ENCODE results near the gene KIF26B. TPM values are rescaled to one million over a fixed set of nuclear protein-coding genes. Genes with fewer than 3 reads are reported as not detected.

KIF26B gene
- total RNA-seq, 1 donor from 2014 or later: 69.7 TPM

- no peaks in the 10 kb centered on the region for H3K9me3 Mint-ChIP-seq
- TF ChIP-seq CTCF (IDR thresholded peaks at IDR 0.05; ENCODE audit: unreplicated experiment): no peak
- H3K4me1 Mint-ChIP-seq: peaks cover 16% of the 10 kb centered on the region
- no peak for DNase-seq (ENCODE audit: low spot score in 2 of 2, unreplicated experiment in 2 of 2)
- H3K4me3 Mint-ChIP-seq: no peak overlapping the region
- no peaks in the 10 kb centered on the region for H3K27me3 Mint-ChIP-seq (ENCODE audit: low read depth)
- H3K36me3 Mint-ChIP-seq: no peaks in the 10 kb centered on the region
- no peak overlapping the region for H3K27ac Mint-ChIP-seq
These were observed 329.4 kb downstream of the KIF26B start for GRCh38 chr1:245484176-245484575.

GRCh38 chr1:245485996-245486395, 331.2 kb downstream of the KIF26B start:
- H3K4me1 Mint-ChIP-seq: peaks cover 28% of the 10 kb centered on the region
- no peak overlapping the region for H3K27ac Mint-ChIP-seq
- no peak for DNase-seq (ENCODE audit: low spot score in 2 of 2, unreplicated experiment in 2 of 2)
- no peak overlapping the region for H3K4me3 Mint-ChIP-seq
- TF ChIP-seq CTCF (IDR thresholded peaks at IDR 0.05; ENCODE audit: unreplicated experiment): no peak
- peaks cover 9% of the 10 kb centered on the region for H3K36me3 Mint-ChIP-seq
- no peaks in the 10 kb centered on the region for H3K27me3 Mint-ChIP-seq (ENCODE audit: low read depth)
- H3K9me3 Mint-ChIP-seq: peaks cover 4% of the 10 kb centered on the region

GRCh38 chr1:245486775-245487470, 332.1 kb downstream of the KIF26B start:
- H3K27ac Mint-ChIP-seq: no peak overlapping the region
- DNase-seq (ENCODE audit: low spot score in 2 of 2, unreplicated experiment in 2 of 2): no peak
- no peak for TF ChIP-seq CTCF (IDR thresholded peaks at IDR 0.05; ENCODE audit: unreplicated experiment)
- H3K36me3 Mint-ChIP-seq: peaks cover 9% of the 10 kb centered on the region
- H3K27me3 Mint-ChIP-seq (ENCODE audit: low read depth): no peaks in the 10 kb centered on the region
- no peak overlapping the region for H3K4me3 Mint-ChIP-seq
- peaks cover 7% of the 10 kb centered on the region for H3K9me3 Mint-ChIP-seq
- H3K4me1 Mint-ChIP-seq: peaks cover 28% of the 10 kb centered on the region

GRCh38 chr1:245488346-245489129, 333.8 kb downstream of the KIF26B start:
- TF ChIP-seq CTCF (IDR thresholded peaks at IDR 0.05; ENCODE audit: unreplicated experiment): no peak
- DNase-seq (ENCODE audit: low spot score in 2 of 2, unreplicated experiment in 2 of 2): no peak
- Mint-ChIP-seq H3K4me1 (peaks cover 28% of the 10 kb centered on the region), H3K27ac (no peak overlapping the region), H3K27me3 (ENCODE audit: low read depth) (no peaks in the 10 kb centered on the region), H3K4me3 (no peak overlapping the region), H3K9me3 (peaks cover 10% of the 10 kb centered on the region), H3K36me3 (peaks cover 9% of the 10 kb centered on the region)

- no peak for DNase-seq (ENCODE audit: low spot score in 2 of 2, unreplicated experiment in 2 of 2)
- H3K4me3 Mint-ChIP-seq: no peak overlapping the region
These were observed 335.1 kb downstream of the KIF26B start for GRCh38 chr1:245489838-245490237.

More at GRCh38 chr1:245489838-245490237, 335.1 kb downstream of the KIF26B start:
- H3K9me3 Mint-ChIP-seq: peaks cover 12% of the 10 kb centered on the region
- H3K27me3 Mint-ChIP-seq (ENCODE audit: low read depth): no peaks in the 10 kb centered on the region
- no peak overlapping the region for H3K27ac Mint-ChIP-seq
- no peak for TF ChIP-seq CTCF (IDR thresholded peaks at IDR 0.05; ENCODE audit: unreplicated experiment)
- H3K36me3 Mint-ChIP-seq: peaks cover 14% of the 10 kb centered on the region
- peaks cover 25% of the 10 kb centered on the region for H3K4me1 Mint-ChIP-seq

Measured in mesothelial cell of epicardium (in vitro differentiated cells).